Measurements from ENCODE around the gene RABGAP1L. TPM values are rescaled to one million over a fixed set of nuclear protein-coding genes. Genes with fewer than 3 reads are reported as not detected.
"Not testable (repeated sequence)": the region's sequence is repeated elsewhere in the genome, so short reads cannot be mapped to it uniquely, and the experiment has no call there.

The RABGAP1L gene
- total RNA-seq, 1 donor from 2014 or later: 30.2 TPM

GRCh38 chr1:174693085-174693484 lies 533.8 kb downstream of the RABGAP1L start:
- Mint-ChIP-seq H3K4me3 (ENCODE audit: unreplicated experiment) (no peak overlapping the region), H3K27me3 (ENCODE audit: unreplicated experiment) (no peaks in the 10 kb centered on the region), H3K36me3 (ENCODE audit: low read depth, unreplicated experiment) (no peaks in the 10 kb centered on the region), H3K9me3 (ENCODE audit: unreplicated experiment) (no peaks in the 10 kb centered on the region), H3K4me1 (ENCODE audit: unreplicated experiment) (peaks cover 5% of the 10 kb centered on the region), H3K27ac (ENCODE audit: unreplicated experiment) (no peak overlapping the region)
- no peak for TF ChIP-seq CTCF (IDR thresholded peaks at IDR 0.05; ENCODE audit: unreplicated experiment)
- DNase-seq (ENCODE audit: low spot score): no peak

DNA sequence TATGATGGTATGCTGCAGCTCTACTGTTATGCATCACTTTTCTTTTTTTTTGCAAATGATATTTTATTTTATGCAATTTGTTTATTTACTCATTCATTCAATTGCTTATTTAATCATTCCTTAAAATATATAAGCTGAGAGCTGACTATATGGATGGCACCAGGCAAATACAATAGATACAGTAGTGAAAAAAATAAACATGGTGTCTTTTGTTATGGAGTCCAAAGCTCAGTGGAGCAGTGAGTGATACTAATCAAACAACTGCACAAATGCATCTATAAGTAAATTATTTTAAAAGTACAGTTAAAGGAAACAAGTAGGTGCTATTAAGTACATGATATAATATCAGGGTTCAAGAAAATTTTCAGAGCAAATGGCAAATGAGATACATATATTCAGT lies 534.2 kb downstream of the RABGAP1L start:
- not testable (repeated sequence) for DNase-seq (ENCODE audit: low spot score); H3K27me3 Mint-ChIP-seq (ENCODE audit: unreplicated experiment); H3K9me3 Mint-ChIP-seq (ENCODE audit: unreplicated experiment); H3K36me3 Mint-ChIP-seq (ENCODE audit: low read depth, unreplicated experiment); H3K27ac Mint-ChIP-seq (ENCODE audit: unreplicated experiment); H3K4me3 Mint-ChIP-seq (ENCODE audit: unreplicated experiment); H3K4me1 Mint-ChIP-seq (ENCODE audit: unreplicated experiment)

GRCh38 chr1:174696026-174696821 lies 536.9 kb downstream of the RABGAP1L start:
- H3K9me3 Mint-ChIP-seq (ENCODE audit: unreplicated experiment): no peaks in the 10 kb centered on the region
- no peak for TF ChIP-seq CTCF (IDR thresholded peaks at IDR 0.05; ENCODE audit: unreplicated experiment)
- H3K27me3 Mint-ChIP-seq (ENCODE audit: unreplicated experiment): no peaks in the 10 kb centered on the region
- H3K4me3 Mint-ChIP-seq (ENCODE audit: unreplicated experiment): no peak overlapping the region
- no peaks in the 10 kb centered on the region for H3K4me1 Mint-ChIP-seq (ENCODE audit: unreplicated experiment)
- no peaks in the 10 kb centered on the region for H3K36me3 Mint-ChIP-seq (ENCODE audit: low read depth, unreplicated experiment)
- DNase-seq (ENCODE audit: low spot score): no peak
- no peak overlapping the region for H3K27ac Mint-ChIP-seq (ENCODE audit: unreplicated experiment)

DNA sequence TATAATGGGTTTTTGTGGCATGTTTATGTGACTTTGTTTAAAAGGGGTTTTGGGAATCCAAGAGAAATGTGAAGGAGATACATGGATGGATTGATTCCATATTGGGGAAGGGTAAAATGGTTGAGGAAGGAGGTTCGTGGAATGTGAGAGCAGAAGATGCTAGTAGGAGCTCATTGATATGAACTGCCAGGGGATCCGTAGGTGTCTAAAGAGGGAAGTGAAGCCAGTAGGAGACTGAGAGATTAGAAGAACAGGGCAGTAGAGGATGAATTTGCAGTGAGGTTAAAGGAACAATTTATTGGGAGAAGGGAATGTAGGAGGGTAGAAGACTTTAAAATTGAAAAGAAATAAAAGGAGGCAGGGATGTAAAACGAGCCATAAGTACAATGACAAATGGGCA lies 541.0 kb downstream of the RABGAP1L start:
- Mint-ChIP-seq H3K27ac (ENCODE audit: unreplicated experiment) (peak overlapping the region; percentile 6), H3K9me3 (ENCODE audit: unreplicated experiment) (no peaks in the 10 kb centered on the region), H3K27me3 (ENCODE audit: unreplicated experiment) (no peaks in the 10 kb centered on the region), H3K4me1 (ENCODE audit: unreplicated experiment) (no peaks in the 10 kb centered on the region), H3K36me3 (ENCODE audit: low read depth, unreplicated experiment) (no peaks in the 10 kb centered on the region), H3K4me3 (ENCODE audit: unreplicated experiment) (no peak overlapping the region)
- no peak for TF ChIP-seq CTCF (IDR thresholded peaks at IDR 0.05; ENCODE audit: unreplicated experiment)
- DNase-seq (ENCODE audit: low spot score): no peak

GRCh38 chr1:174700775-174701174 lies 541.5 kb downstream of the RABGAP1L start:
- no peak overlapping the region for H3K4me3 Mint-ChIP-seq (ENCODE audit: unreplicated experiment)
- no peak for TF ChIP-seq CTCF (IDR thresholded peaks at IDR 0.05; ENCODE audit: unreplicated experiment)
- H3K9me3 Mint-ChIP-seq (ENCODE audit: unreplicated experiment): no peaks in the 10 kb centered on the region
- DNase-seq (ENCODE audit: low spot score): no peak
- H3K4me1 Mint-ChIP-seq (ENCODE audit: unreplicated experiment): no peaks in the 10 kb centered on the region
- no peaks in the 10 kb centered on the region for H3K36me3 Mint-ChIP-seq (ENCODE audit: low read depth, unreplicated experiment)
- no peak overlapping the region for H3K27ac Mint-ChIP-seq (ENCODE audit: unreplicated experiment)
- no peaks in the 10 kb centered on the region for H3K27me3 Mint-ChIP-seq (ENCODE audit: unreplicated experiment)

Data from endothelial cell (in vitro differentiated cells).